Fibroblast of upper back skin (primary cell): ENCODE measurements around the gene LHFPL2.
A peak's percentile ranks its signal among the peaks of the same experiment; 100 is the strongest.
"Not testable (repeated sequence)": the region's sequence is repeated elsewhere in the genome, so short reads cannot be mapped to it uniquely, and the experiment has no call there.

Experiments used
- DNase-seq: peaks from one replicate; pipeline ENCODE4 v3.0.0-alpha.2; 2013

The LHFPL2 gene, protein sequence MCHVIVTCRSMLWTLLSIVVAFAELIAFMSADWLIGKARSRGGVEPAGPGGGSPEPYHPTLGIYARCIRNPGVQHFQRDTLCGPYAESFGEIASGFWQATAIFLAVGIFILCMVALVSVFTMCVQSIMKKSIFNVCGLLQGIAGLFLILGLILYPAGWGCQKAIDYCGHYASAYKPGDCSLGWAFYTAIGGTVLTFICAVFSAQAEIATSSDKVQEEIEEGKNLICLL

DNA sequence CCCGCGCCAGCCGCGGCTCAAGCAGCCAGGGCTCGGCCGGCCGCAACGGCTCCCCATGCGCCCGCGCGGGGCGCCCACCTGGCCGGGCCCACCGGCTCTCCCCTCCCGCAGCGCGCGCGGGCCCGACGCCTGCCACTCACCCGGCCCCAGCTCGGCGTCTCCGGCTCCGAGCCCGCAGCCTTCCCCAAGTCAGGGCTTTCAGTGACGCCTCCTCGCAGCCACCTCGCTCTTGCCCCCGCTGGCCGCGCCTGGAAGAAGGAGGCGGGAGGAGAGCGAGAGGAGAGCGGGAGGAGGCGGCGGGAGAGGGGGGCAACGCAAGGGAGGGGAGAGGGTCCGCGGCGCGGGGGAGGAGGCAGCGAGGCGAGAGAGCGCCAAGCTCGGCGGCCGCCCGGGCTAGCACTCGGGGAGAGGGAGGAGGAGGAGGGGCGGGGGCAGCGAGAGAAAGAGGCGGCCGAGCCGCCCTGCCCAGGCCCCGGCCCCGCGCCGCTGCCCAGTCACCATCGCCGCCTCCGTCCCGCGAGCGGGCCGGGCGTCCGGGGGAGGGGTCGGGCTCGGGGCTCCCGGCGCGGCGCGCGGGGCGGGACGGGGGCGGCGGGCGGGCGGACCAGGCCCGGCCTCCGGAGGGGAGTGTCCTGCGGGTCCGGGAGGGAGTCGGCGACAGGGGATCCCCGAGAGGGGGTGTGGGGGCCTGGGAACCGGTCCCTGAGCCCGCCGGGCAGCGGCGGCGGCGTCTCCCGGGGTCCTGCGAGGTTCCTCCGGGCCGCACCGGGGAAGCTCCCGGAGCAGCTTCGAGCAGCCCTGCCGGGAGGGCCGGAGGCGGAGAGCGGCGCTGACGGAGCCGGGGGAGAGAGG is at the start of gene LHFPL2:
TSS of gene LHFPL2 (minus strand) at position 414 of the 852 bp plus-strand sequence. CDS start 138,559 bp downstream, outside the sequence.
- DNase-seq, result peak; percentile 61

GRCh38 chr5:78696637-78697036 is 48.1 kb upstream of the LHFPL2 start:
- DNase-seq, result no peak

DNA sequence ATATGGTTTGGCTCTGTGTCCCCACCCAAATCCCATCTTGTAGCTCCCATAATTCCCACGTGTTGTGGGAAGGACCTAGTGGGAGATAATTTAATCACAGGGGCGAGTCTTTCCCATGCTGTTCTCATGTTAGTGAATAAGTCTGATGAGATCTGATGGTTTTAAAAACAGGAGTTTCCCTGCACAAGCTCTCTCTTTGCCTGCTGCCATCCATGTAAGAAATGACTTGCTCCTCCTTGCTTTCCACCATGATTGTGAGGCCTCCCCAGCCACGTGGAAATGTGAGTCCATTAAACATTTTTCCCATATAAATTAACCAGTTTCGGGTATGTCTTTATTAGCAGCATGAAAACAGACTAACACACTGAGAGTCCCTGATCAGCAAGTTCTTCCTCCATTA is 47.5 kb upstream of the LHFPL2 start:
- not testable (repeated sequence) for DNase-seq

DNA sequence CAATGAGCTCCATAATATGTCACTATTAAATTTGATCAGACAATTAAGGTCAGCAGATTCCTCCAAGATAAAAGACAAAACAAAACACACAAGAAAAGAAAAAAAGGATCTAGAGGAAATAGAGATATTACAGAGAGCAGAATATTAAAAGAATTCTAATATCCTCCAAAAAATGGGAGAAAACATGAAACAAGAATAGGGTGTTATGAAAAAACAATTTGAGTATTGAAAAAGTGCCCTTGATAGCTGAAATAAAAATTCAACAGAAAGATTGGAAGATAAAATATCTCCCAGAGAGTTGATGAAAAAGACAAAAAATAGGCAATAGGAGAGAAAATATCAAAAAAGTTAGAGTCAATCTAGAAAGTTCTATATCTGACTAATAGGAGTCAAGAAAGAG is 44.8 kb upstream of the LHFPL2 start:
- DNase-seq, result no peak

- DNase-seq, result no peak
Measured at GRCh38 chr5:78691084-78691960, 42.8 kb upstream of the LHFPL2 start.

DNA sequence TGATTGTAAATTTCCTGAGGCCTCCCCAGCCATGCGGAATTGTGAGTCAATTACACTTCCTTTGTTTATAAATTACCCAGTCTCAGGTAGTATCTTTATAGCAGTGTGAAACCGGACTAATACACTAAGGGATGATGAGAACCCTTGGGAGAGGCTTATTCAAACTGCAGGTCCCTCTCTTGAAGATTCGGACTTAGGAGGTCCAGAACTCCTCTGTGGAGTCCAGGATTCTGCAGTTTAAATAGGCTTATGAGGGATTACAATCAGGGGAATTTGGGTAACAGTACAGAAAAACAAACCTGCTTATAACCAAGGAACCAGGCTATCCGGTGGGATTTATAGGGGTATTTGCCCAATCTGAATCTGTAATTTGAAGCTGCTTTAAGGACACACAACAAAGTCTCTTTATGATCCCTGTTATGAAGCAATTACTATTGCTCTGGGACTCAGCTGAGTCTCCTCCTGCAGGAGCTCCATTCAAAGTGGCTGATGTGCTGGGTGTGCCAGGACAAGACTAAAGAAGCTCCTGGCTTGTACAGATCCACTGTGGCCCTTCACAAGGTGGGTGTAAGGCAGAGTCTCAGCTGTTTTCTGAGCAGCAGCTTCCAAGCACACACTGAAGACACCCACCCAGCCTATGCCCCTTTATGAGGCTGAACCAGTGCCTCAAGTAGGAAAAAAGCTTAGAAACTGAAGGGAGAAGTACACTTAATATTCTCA is 41.8 kb upstream of the LHFPL2 start:
- DNase-seq, result no peak

DNA sequence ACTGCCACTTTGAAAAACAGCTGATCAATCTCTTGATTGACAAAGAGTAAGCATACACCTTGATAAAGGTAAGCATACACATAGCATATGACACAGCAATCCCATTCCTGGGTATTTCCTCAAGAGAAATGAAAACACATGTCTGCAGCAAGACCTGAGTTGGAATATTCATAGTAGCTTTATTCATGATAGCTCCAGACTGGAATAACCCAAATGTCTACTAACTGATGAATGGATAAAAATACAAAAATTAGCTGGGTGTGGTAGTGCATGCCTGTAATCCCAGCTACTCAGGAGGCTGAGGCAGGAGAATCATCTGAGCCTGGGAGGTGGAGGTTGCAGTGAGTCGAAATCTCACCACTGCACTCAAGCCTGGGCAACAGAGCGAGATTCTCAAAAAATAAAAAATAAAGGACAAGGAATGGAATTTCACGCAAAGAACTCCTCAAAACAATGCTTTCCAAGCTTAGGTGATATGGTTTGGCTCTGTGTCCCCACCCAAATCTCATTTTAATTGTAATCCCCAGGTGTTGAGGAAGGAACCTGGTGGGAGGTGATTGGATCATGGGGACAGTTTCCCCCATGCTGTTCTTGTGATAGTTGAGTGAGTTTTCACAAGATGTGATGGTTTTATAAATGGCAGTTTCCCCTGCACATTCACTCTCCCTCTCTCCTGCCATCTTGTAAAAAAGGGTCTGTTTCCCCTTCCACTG is 41.1 kb upstream of the LHFPL2 start:
- DNase-seq, result no peak

- not testable (repeated sequence) for DNase-seq
Measured at GRCh38 chr5:78687514-78687913, 38.9 kb upstream of the LHFPL2 start.

DNA sequence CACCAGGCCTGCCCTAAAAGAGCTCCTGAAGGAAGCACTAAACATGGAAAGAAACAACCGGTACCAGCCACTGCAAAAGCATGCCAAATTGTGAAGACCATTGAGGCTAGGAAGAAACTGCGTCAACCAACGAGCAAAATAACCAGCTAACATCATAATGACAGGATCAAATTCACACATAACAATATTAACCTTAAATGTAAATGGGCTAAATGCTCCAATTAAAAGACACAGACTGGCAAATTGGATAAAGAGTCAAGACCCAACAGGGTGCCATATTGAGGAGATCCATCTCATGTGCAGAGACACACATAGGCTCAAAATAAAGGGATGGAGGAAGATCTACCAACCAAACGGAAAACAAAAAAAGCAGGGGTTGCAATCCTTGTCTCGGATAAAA is 35.3 kb upstream of the LHFPL2 start:
- not testable (repeated sequence) for DNase-seq

GRCh38 chr5:78679905-78680304 is 31.3 kb upstream of the LHFPL2 start:
- DNase-seq, result no peak

GRCh38 chr5:78677777-78678668 is 29.5 kb upstream of the LHFPL2 start:
- DNase-seq, result peak; percentile 98

DNA sequence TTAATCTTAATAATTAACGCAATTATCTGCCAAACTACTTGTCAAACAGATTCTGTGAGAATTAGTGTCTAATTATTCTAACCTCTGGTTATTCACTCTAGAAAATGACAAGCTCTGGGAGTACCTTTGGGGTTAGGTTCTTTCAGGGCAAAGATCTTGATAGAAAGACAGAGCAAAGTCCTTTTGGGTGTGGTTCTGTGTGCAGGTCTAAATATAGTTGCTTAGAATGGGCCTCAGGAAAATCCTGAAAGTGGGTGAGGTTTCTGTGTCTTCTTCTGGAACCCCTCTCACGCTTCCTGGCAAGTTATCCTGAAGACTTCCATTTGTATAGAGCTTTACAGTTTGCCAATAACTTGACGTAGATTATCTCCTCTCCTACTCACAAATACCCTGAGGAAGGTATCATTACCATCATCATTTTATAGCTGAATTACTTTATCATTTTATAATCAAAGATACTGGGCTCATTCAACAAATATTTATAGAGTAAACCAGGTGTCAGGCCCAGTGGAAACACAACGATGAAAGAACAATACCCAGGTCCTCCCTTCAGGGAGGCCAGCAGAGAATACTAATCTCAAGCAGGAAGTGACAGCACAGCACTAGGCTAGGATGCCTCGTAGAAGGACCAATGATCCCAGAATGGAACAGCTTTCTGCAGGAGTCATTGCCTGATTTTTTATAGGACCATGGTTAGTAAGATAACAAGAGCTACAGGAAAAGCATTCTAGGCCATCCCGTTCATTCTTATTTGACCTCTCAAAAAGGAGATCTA is 27.6 kb upstream of the LHFPL2 start:
- DNase-seq, result no peak

DNA sequence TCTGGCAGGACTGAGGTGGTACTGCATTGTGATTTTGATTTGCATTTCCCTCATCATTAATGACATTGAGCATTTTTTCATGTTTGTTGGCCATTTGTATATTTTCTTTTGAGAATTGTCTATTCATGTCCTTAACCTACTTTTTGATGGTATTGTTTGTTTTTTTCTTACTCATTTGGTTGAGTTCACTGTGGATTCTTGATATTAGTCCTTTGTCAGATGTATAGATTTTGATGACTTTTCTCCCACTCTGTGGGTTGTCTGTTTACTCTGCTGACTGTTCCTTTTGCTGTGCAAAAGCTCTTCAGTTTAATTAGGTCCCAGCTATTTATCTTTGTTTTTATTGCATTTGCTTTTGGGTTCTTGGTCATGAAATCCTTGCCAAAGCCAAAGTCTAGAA is 25.3 kb upstream of the LHFPL2 start:
- not testable (repeated sequence) for DNase-seq

DNA sequence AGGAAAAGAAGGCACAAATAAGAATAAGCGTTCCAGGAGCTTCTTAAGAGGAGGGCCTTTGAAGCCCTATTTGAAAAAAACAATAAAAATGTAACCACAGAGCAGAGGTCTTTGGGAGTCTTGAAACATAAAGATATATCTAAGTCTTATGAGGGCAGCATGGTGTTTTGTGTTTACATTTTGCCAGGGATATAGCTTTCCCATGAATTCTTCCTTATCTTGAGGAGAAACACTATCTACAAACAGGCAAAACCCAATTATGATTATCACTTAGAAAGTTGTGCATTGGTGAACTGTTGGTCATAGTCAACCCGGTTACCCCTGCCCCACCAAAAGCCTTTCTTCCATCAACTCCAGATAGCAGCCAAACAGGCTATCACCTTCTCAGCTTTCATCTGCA is 23.6 kb upstream of the LHFPL2 start:
- DNase-seq, result no peak

GRCh38 chr5:78671609-78672008 is 23.0 kb upstream of the LHFPL2 start:
- DNase-seq, result peak; percentile 68

DNA sequence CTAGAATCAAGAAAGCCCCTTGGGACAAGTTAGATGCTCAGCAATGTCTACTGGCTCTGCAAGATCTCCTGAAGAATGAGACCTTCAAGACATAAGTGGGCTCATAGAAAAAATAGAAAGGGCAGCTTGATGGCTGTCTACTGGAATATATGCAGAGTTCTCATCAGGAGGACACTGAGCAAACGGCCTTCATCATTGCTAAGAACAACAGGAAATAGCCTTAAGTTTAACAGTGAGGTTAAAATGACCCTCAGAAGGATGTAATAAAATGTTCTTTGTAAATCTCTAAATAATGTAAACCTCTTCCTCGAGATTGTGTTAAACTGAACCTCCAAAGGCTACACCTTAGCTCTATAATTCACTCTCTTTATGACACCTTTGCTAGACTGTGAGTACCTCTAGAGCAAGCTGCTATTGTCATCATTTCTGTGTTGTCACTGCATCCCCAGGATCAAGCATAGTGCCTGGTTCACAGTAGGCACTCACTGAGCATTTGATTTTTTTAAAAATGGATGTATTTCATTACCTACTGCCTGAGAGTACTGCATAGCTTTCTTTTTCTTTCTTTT is 22.2 kb upstream of the LHFPL2 start:
- no peak for DNase-seq

- no peak for DNase-seq
Measured at GRCh38 chr5:78669331-78669730, 20.8 kb upstream of the LHFPL2 start.

GRCh38 chr5:78667461-78668103 is 19.0 kb upstream of the LHFPL2 start:
- DNase-seq, result no peak

DNA sequence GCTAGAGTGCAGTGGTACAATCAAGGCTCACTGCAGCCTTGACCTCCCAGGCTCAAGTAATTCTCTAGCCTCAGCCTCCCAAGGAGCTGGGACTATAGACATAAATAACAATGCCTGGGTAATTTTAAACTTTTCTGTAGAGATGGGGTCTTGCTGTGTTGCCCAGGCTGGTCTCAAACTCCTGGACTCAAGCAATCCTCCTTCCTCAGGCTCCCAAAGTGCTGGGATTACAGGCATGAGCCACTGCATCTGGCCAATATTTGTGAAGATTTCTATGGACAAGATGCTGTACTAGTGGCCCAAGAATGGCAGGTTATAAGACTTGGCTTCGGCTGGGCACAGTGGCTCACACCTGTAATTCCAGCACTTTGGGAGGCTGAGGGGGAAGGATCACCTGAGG is 18.4 kb upstream of the LHFPL2 start:
- DNase-seq, result not testable (repeated sequence)
